OCI-LY1 (cell line): ENCODE measurements around the gene RAB11A.

ENCODE experiments used
- H2AFZ ChIP-seq: fragments of 200-600 bp; sonication (generic), shearing (Covaris generic); 2 replicates; pipeline ENCODE4 v1.6.0; 2014; ENCODE audit warnings: antibody characterized with exemption, mild to moderate bottlenecking, low read length
- H3F3A ChIP-seq: fragments of 200-600 bp; sonication (generic), shearing (Covaris generic); 2 replicates; pipeline ENCODE4 v1.6.0; 2014; ENCODE audit warnings: mild to moderate bottlenecking, antibody characterized with exemption, low read length, moderate library complexity; ENCODE audit not compliant: insufficient read depth
- H3K27ac ChIP-seq: fragments of 200-600 bp; sonication (generic); 2 replicates; pipeline ENCODE4 v1.5.1; 2014; ENCODE audit warnings: low read length, mixed run types, mild to moderate bottlenecking, low read depth; ENCODE audit not compliant: poor library complexity, severe bottlenecking
- H3K27me3 ChIP-seq: fragments of 200-600 bp; sonication (generic); 2 replicates; pipeline ENCODE4 v1.6.0; 2014; ENCODE audit warnings: antibody characterized with exemption, mild to moderate bottlenecking, low read length, moderate library complexity; ENCODE audit not compliant: insufficient read depth
- H3K36me3 ChIP-seq: fragments of 200-600 bp; sonication (generic); 2 replicates; pipeline ENCODE4 v1.6.1; 2014; ENCODE audit warnings: mild to moderate bottlenecking, antibody characterized with exemption, low read length, moderate library complexity, mixed read lengths; ENCODE audit not compliant: insufficient read depth
- H3K4me1 ChIP-seq: fragments of 200-600 bp; sonication (generic); 2 replicates; pipeline ENCODE4 v1.5.1; 2014; ENCODE audit warnings: mild to moderate bottlenecking, low read length, moderate library complexity; ENCODE audit not compliant: insufficient read depth, severe bottlenecking
- H3K4me2 ChIP-seq: fragments of 200-600 bp; sonication (generic), shearing (Covaris generic); 2 replicates; pipeline ENCODE4 v1.6.1; 2014; ENCODE audit warnings: low read length
- H3K4me3 ChIP-seq: fragments of 200-600 bp; sonication (generic); 2 replicates; pipeline ENCODE4 v1.5.1; 2014; ENCODE audit warnings: low read length, low read depth, mild to moderate bottlenecking, mixed read lengths; ENCODE audit not compliant: poor library complexity, severe bottlenecking
- H3K79me2 ChIP-seq: fragments of 200-600 bp; shearing (Covaris generic); 2 replicates; pipeline ENCODE4 v1.6.1; 2016; ENCODE audit warnings: mixed run types, low read length, mixed read lengths; ENCODE audit not compliant: insufficient read depth
- H3K9ac ChIP-seq: fragments of 200-600 bp; sonication (generic), shearing (Covaris generic); 2 replicates; pipeline ENCODE4 v1.6.1; 2014; ENCODE audit warnings: mild to moderate bottlenecking, low read length, mixed read lengths
- H3K9me2 ChIP-seq: fragments of 200-600 bp; sonication (generic), shearing (Covaris generic); 2 replicates; pipeline ENCODE4 v1.6.1; 2014; ENCODE audit warnings: low read depth, mild to moderate bottlenecking, low read length, mixed read lengths
- H3K9me3 ChIP-seq: fragments of 200-600 bp; shearing (Covaris generic); 2 replicates; pipeline ENCODE4 v1.6.1; 2014; ENCODE audit warnings: low read length, mixed read lengths
- H4K20me1 ChIP-seq: fragments of 200-600 bp; sonication (generic), shearing (Covaris generic); 2 replicates; pipeline ENCODE4 v1.6.0; 2016; ENCODE audit warnings: mild to moderate bottlenecking, low read length; ENCODE audit not compliant: insufficient read depth
- EZH2 ChIP-seq: fragments of 200-600 bp; sonication (generic), shearing (Covaris generic); IDR thresholded peaks from 2 replicates; pipeline ENCODE4 v1.8.0; 2017; ENCODE audit warnings: borderline replicate concordance, mixed run types, mild to moderate bottlenecking, antibody characterized with exemption, low read length, moderate library complexity, mixed read lengths
- TF ChIP-seq, protein P1 (sequence below): fragments of 200-600 bp; sonication (generic), shearing (Covaris generic); IDR thresholded peaks from 2 replicates; pipeline ENCODE4 v1.5.1; 2017; ENCODE audit warnings: mild to moderate bottlenecking, antibody characterized with exemption, low read length, moderate library complexity, mixed read lengths

Gene RAB11A

DNA sequence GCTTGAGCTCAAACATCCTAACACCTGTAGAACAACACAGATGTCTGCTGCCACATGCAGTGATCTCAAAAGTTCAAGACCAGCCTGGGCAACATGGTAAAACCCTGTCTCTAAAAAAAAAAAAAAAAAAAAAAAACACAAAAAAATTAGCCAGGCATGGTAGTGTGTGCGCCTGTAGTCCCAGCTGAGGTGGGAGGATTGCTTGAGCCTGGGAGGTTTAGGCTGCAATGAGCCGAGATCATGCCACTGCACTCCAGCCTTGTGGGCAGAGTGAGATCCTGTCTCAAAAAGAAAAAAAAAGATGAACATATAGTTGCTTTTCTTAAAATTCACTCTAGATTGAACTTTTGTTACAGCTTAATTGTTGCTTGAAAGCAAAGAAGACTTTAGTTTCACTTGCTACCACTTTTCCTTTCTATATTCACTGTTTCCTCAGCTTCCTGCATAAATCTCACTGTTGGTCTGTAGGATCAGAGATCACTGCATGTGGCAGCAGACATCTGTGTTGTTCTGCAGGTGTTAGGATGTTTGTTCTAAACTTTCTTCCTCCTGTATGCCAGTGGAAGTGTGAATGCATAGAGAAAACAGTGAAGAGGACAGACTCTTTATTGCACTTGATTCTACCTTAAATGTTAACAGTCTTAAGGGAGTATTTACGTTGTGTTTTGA is 12.6 kb downstream of the RAB11A start:
- no peak overlapping the region for H3K4me3 ChIP-seq
- TF ChIP-seq, protein P1, sequence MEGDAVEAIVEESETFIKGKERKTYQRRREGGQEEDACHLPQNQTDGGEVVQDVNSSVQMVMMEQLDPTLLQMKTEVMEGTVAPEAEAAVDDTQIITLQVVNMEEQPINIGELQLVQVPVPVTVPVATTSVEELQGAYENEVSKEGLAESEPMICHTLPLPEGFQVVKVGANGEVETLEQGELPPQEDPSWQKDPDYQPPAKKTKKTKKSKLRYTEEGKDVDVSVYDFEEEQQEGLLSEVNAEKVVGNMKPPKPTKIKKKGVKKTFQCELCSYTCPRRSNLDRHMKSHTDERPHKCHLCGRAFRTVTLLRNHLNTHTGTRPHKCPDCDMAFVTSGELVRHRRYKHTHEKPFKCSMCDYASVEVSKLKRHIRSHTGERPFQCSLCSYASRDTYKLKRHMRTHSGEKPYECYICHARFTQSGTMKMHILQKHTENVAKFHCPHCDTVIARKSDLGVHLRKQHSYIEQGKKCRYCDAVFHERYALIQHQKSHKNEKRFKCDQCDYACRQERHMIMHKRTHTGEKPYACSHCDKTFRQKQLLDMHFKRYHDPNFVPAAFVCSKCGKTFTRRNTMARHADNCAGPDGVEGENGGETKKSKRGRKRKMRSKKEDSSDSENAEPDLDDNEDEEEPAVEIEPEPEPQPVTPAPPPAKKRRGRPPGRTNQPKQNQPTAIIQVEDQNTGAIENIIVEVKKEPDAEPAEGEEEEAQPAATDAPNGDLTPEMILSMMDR, result no peak
- TF ChIP-seq EZH2, result no peak
- no peak overlapping the region for H2AFZ ChIP-seq
- no peaks in the 10 kb centered on the region for H3K27me3 ChIP-seq
- no peaks in the 10 kb centered on the region for H3F3A ChIP-seq
- peaks cover under 1% of the 10 kb centered on the region; the same call in 1 of the 2 replicates for H3K79me2 ChIP-seq
- H3K4me1 ChIP-seq, result peaks cover 36% of the 10 kb centered on the region
- H3K9ac ChIP-seq, result no peak overlapping the region
- H3K36me3 ChIP-seq, result peaks cover 83% of the 10 kb centered on the region
- no peaks in the 10 kb centered on the region for H3K9me2 ChIP-seq
- H3K9me3 ChIP-seq, result no peaks in the 10 kb centered on the region
- no peaks in the 10 kb centered on the region for H4K20me1 ChIP-seq
- no peak overlapping the region; the same call in 1 of the 2 replicates for H3K4me2 ChIP-seq
- peak overlapping the region; percentile 55 for H3K27ac ChIP-seq

DNA sequence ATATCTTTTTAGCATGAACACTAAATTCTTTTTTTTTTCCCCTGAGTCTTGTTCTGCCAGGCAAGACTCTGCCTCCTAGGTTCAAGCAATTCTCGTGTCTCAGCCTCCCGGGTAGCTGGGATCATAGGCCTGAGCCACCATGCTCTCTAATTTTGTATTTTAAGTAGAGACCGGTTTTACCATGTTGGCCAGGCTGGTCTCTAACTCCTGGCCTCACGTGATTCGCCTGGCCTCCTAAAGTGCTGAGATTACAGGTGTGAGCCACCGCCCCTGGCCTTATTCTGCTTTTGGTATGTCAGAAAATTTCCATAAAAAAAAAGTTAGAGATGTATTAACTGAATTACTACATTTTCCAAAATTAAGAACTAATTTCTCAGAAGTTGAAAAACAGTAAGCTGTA is 14.3 kb downstream of the RAB11A start:
- H3K4me3 ChIP-seq, result no peak overlapping the region
- H3K4me2 ChIP-seq, result no peak overlapping the region
- H3K36me3 ChIP-seq, result peaks cover 84% of the 10 kb centered on the region
- no peaks in the 10 kb centered on the region for H3K9me3 ChIP-seq
- no peaks in the 10 kb centered on the region for H3K9me2 ChIP-seq
- H2AFZ ChIP-seq, result no peak overlapping the region
- no peaks in the 10 kb centered on the region for H3F3A ChIP-seq
- no peaks in the 10 kb centered on the region for H3K79me2 ChIP-seq
- H3K27ac ChIP-seq, result no peak overlapping the region
- no peaks in the 10 kb centered on the region for H3K27me3 ChIP-seq
- H4K20me1 ChIP-seq, result no peaks in the 10 kb centered on the region
- H3K9ac ChIP-seq, result no peak overlapping the region
- TF ChIP-seq EZH2, result no peak
- TF ChIP-seq, protein P1, result no peak
- peaks cover 36% of the 10 kb centered on the region for H3K4me1 ChIP-seq

DNA sequence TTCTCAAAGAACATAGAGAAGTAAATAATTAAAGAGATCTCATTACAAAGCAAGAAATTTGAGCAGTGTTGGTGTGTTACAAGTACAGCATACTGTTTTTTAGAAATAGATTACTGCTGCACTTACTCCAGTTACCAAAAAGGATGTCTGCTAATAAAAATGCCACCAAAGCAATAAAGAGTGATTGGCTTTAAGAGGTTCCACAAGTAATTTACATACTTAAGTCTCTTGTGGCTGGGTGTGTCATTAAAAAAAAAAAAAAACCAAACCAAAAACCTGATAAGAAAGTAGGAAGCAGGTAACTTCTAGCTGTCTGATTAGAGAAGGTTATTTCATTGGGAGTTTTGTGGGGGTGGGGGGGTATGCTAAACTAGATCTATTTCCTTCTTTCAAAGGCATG is 15.2 kb downstream of the RAB11A start:
- no peaks in the 10 kb centered on the region for H3K27me3 ChIP-seq
- no peak overlapping the region for H3K4me2 ChIP-seq
- no peaks in the 10 kb centered on the region for H3K9me2 ChIP-seq
- no peak overlapping the region for H3K4me3 ChIP-seq
- no peak for TF ChIP-seq EZH2
- TF ChIP-seq, protein P1, result no peak
- no peaks in the 10 kb centered on the region for H3F3A ChIP-seq
- peaks cover 84% of the 10 kb centered on the region for H3K36me3 ChIP-seq
- H2AFZ ChIP-seq, result no peak overlapping the region
- H3K79me2 ChIP-seq, result no peaks in the 10 kb centered on the region
- H3K9me3 ChIP-seq, result no peaks in the 10 kb centered on the region
- no peaks in the 10 kb centered on the region for H4K20me1 ChIP-seq
- no peak overlapping the region for H3K9ac ChIP-seq
- H3K4me1 ChIP-seq, result peaks cover 36% of the 10 kb centered on the region
- H3K27ac ChIP-seq, result no peak overlapping the region
